ENCODE results near the gene OR2D2. TPM values are rescaled to one million over a fixed set of nuclear protein-coding genes. Genes with fewer than 3 reads are reported as not detected.
"Not testable (repeated sequence)": the region's sequence is repeated elsewhere in the genome, so short reads cannot be mapped to it uniquely, and the experiment has no call there.

OR2D2 gene
- total RNA-seq, 4 donors from 2014 or later, result 0.72 to 0.76 TPM; not detected in 2

DNA sequence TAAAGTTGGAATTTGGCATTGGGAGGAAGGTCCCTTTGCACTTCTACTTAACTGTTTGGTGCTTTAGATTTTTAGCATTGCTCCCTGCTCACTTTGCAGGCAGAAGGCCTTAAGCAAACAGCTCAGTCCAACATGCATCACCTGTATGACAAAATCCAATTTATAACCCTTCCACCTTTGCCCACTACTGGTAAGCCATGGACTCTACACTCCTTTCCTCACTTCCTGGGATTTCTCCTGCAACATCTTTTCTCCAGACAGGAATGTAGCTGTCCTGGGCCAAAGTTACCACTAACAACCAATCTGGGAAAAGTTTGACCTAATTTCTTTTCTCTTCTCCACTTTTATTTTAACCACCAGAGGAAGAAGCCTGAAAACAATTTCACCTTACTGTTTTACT lies 1.8 kb upstream of the OR2D2 start:
- no peaks in the 10 kb centered on the region for H3K4me1 ChIP-seq
- no peak for TF ChIP-seq POLR2A (IDR thresholded peaks at IDR 0.05)
- TF ChIP-seq POLR2AphosphoS5 (IDR thresholded peaks at IDR 0.05), result no peak
- TF ChIP-seq, protein P1, sequence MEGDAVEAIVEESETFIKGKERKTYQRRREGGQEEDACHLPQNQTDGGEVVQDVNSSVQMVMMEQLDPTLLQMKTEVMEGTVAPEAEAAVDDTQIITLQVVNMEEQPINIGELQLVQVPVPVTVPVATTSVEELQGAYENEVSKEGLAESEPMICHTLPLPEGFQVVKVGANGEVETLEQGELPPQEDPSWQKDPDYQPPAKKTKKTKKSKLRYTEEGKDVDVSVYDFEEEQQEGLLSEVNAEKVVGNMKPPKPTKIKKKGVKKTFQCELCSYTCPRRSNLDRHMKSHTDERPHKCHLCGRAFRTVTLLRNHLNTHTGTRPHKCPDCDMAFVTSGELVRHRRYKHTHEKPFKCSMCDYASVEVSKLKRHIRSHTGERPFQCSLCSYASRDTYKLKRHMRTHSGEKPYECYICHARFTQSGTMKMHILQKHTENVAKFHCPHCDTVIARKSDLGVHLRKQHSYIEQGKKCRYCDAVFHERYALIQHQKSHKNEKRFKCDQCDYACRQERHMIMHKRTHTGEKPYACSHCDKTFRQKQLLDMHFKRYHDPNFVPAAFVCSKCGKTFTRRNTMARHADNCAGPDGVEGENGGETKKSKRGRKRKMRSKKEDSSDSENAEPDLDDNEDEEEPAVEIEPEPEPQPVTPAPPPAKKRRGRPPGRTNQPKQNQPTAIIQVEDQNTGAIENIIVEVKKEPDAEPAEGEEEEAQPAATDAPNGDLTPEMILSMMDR (IDR thresholded peaks at IDR 0.05), result no peak
- TF ChIP-seq EP300 (IDR thresholded peaks at IDR 0.05), result no peak
- DNase-seq (ENCODE audit: low spot score in 2 of 2), result no peak
- H3K27me3 ChIP-seq, result no peaks in the 10 kb centered on the region
- no peaks in the 10 kb centered on the region for H3K9me3 ChIP-seq
- no peaks in the 10 kb centered on the region for H3K36me3 ChIP-seq
- no peak overlapping the region for H3K27ac ChIP-seq
- no peak overlapping the region for H3K4me3 ChIP-seq

DNA sequence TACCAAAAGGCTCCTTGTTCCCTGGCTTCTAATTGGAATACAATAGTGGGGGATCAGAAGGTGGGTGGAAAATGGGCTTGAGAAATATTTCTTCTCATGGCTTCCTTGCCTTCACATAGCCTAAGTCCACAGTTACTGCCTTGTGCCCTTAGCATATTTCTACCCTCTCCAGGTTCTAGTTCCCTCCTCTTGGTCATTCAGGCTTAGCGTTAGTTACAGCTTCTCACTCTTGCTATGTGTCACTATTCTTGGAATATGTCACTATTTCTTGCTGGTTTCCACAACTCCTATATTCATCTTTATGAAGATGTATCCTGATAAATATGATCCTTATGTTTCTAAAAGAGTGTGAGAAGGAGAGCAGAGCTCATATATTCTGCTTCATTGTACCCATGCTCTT lies 2.5 kb downstream of the OR2D2 start:
- H3K27me3 ChIP-seq, result no peaks in the 10 kb centered on the region
- 79% methylated on average over 1 of the region's 1 CpG for WGBS
- no peak overlapping the region for H3K4me3 ChIP-seq
- no peak overlapping the region for H3K27ac ChIP-seq
- no peaks in the 10 kb centered on the region for H3K36me3 ChIP-seq
- DNase-seq (ENCODE audit: low spot score in 2 of 2), result no peak
- H3K4me1 ChIP-seq, result no peaks in the 10 kb centered on the region
- H3K9me3 ChIP-seq, result no peaks in the 10 kb centered on the region
- TF ChIP-seq EP300 (IDR thresholded peaks at IDR 0.05), result no peak
- TF ChIP-seq POLR2AphosphoS5 (IDR thresholded peaks at IDR 0.05), result no peak
- TF ChIP-seq, protein P1 (IDR thresholded peaks at IDR 0.05), result no peak
- no peak for TF ChIP-seq POLR2A (IDR thresholded peaks at IDR 0.05)

DNA sequence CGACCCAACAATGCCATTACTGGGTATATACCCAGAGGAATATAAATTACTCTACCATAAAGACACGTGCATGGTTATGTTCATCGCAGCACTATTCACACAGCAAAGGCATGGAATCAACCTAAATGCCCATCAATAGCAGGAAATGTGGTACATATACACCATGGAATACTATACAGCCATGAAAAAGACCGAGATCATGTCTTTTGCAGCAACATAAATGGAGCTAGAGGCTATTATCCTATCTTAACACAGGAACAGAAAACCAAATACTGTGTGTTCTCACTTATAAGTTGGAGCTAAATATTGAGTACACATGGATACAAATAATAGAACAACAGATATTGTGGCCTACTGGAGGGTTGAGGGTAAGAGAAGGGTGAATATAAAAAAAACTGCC lies 3.5 kb downstream of the OR2D2 start:
- Histone ChIP-seq H3K9me3 (no peaks in the 10 kb centered on the region), H3K36me3 (no peaks in the 10 kb centered on the region), H3K27ac (no peak overlapping the region), H3K27me3 (no peaks in the 10 kb centered on the region), H3K4me1 (no peaks in the 10 kb centered on the region), H3K4me3 (no peak overlapping the region)
- DNase-seq (ENCODE audit: low spot score in 2 of 2), result no peak
- WGBS, result 88% methylated on average over 4 of the region's 4 CpGs
- TF ChIP-seq POLR2AphosphoS5 (IDR thresholded peaks at IDR 0.05) (no peak), POLR2A (IDR thresholded peaks at IDR 0.05) (no peak), EP300 (IDR thresholded peaks at IDR 0.05) (no peak)
- TF ChIP-seq, protein P1 (IDR thresholded peaks at IDR 0.05), result no peak

DNA sequence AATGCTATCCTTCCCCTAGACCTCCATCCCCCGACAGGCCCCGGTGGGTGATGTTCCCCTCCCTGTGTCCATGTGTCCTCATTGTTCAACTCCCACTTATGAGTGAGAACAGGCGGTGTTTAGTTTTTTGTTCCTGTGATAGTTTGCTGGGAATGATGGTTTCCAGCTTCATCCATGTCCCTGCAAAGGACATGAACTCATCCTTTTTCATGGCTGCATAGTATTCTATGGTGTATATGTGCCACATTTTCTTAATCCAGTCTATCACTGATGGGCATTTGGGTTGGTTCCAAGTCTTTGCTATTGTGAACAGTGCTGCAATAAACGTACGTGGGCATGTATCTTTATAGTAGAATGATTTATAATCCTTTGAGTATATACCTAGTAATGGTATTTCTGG lies 4.6 kb downstream of the OR2D2 start:
- 94% methylated on average over 5 of the region's 5 CpGs for WGBS

DNA sequence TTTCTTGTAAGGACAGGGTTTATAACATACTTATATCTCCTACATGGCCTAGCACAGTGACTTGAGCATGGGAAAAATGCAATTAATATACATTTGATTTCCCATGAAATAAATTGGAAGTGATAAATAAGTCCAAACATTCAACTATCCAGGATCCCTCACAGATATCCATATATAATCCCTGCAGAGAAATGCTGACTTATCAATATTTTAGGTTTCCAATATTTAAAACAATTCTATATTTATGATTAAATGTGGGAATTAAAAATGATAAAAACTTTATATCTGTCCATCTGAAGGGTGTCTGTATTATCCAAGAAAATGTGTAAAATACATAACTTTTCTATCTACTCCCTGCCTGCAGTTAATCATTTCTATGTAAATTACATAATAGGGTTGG lies 9.5 kb downstream of the OR2D2 start:
- Histone ChIP-seq H3K27ac (no peak overlapping the region), H3K36me3 (no peaks in the 10 kb centered on the region), H3K27me3 (no peaks in the 10 kb centered on the region), H3K4me1 (no peaks in the 10 kb centered on the region), H3K4me3 (no peak overlapping the region), H3K9me3 (no peaks in the 10 kb centered on the region)
- TF ChIP-seq EP300 (IDR thresholded peaks at IDR 0.05) (no peak), POLR2A (IDR thresholded peaks at IDR 0.05) (no peak), POLR2AphosphoS5 (IDR thresholded peaks at IDR 0.05) (no peak)
- TF ChIP-seq, protein P1 (IDR thresholded peaks at IDR 0.05), result no peak
- no peak for DNase-seq (ENCODE audit: low spot score in 2 of 2)

More for the DNA sequence above, 4.6 kb downstream of the OR2D2 start:
- not testable (repeated sequence) for H3K9me3 ChIP-seq; H3K27ac ChIP-seq; H3K36me3 ChIP-seq; H3K4me1 ChIP-seq; DNase-seq (ENCODE audit: low spot score in 2 of 2); H3K27me3 ChIP-seq; H3K4me3 ChIP-seq

DNA sequence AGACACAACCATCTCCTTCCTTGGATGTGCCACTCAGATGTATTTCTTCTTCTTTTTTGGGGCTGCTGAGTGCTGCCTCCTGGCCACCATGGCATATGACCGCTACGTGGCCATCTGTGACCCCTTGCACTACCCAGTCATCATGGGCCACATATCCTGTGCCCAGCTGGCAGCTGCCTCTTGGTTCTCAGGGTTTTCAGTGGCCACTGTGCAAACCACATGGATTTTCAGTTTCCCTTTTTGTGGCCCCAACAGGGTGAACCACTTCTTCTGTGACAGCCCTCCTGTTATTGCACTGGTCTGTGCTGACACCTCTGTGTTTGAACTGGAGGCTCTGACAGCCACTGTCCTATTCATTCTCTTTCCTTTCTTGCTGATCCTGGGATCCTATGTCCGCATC lies 15.4 kb downstream of the OR2D2 start:
- H3K27ac ChIP-seq, result no peak overlapping the region
- no peak overlapping the region for H3K4me3 ChIP-seq
- H3K4me1 ChIP-seq, result no peaks in the 10 kb centered on the region
- 88% methylated on average over 3 of the region's 3 CpGs for WGBS
- TF ChIP-seq POLR2AphosphoS5 (IDR thresholded peaks at IDR 0.05), result no peak
- TF ChIP-seq POLR2A (IDR thresholded peaks at IDR 0.05), result no peak
- TF ChIP-seq, protein P1 (IDR thresholded peaks at IDR 0.05), result no peak
- TF ChIP-seq EP300 (IDR thresholded peaks at IDR 0.05), result no peak
- H3K36me3 ChIP-seq, result no peaks in the 10 kb centered on the region
- DNase-seq (ENCODE audit: low spot score in 2 of 2), result no peak
- H3K9me3 ChIP-seq, result no peaks in the 10 kb centered on the region
- H3K27me3 ChIP-seq, result no peaks in the 10 kb centered on the region

Data from suprapubic skin (tissue), 4 donors.